ENCODE measurements around the gene PCDHGB3. TPM values are rescaled to one million over a fixed set of nuclear protein-coding genes. Genes with fewer than 3 reads are reported as not detected.

PCDHGB3 gene
- total RNA-seq, result 1 to 10 TPM in 3 of 4 donors, under 1 TPM in 1; 0.26 to 2.7 (median 2.2) TPM

DNA sequence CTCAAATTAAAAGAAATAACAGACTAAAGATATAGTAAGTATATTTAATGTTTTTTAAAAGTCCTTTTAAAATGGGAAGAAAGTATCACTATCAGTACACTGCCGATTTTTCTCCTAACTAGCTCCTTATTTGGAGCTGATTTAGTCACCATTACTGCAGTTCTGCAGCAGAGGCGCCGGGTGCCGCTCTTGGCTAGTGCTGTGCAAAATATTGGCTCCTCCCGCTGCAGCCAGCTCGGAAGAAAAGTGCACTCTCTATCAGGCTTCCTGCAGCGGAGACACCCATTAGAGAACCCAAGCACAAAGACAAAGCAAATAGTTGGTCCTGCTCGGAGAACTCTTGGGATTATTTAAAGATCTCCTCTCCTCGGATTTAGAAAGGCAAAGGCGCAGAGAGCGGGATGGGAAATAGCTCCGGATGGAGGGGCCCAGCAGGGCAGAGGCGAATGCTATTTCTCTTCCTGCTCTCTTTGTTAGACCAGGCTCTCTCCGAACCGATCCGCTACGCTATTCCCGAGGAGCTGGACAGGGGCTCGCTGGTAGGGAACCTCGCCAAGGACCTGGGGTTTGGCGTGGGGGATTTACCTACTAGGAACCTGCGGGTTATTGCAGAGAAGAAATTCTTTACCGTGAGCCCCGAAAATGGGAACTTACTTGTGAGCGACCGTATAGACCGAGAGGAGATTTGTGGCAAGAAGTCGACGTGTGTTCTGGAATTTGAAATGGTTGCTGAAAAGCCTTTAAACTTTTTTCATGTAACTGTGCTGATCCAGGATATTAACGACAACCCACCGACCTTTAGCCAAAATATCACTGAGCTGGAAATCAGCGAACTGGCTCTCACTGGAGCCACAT lies at the start of gene PCDHGB3:
Gene PCDHGB3 (plus strand): TSS at position 249 of the 855 bp plus-strand sequence. CDS start 153 bp downstream, at position 402.
- no peak for TF ChIP-seq POLR2A (IDR thresholded peaks at IDR 0.05)
- TF ChIP-seq, protein P1, sequence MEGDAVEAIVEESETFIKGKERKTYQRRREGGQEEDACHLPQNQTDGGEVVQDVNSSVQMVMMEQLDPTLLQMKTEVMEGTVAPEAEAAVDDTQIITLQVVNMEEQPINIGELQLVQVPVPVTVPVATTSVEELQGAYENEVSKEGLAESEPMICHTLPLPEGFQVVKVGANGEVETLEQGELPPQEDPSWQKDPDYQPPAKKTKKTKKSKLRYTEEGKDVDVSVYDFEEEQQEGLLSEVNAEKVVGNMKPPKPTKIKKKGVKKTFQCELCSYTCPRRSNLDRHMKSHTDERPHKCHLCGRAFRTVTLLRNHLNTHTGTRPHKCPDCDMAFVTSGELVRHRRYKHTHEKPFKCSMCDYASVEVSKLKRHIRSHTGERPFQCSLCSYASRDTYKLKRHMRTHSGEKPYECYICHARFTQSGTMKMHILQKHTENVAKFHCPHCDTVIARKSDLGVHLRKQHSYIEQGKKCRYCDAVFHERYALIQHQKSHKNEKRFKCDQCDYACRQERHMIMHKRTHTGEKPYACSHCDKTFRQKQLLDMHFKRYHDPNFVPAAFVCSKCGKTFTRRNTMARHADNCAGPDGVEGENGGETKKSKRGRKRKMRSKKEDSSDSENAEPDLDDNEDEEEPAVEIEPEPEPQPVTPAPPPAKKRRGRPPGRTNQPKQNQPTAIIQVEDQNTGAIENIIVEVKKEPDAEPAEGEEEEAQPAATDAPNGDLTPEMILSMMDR (IDR thresholded peaks at IDR 0.05), result peak in 1 of 6 experiments; percentile 31
- Histone ChIP-seq H3K27me3 (peaks cover 0 to 50% (median 0%) of the 10 kb centered on the region in 4 donors), H3K4me1 (no peaks in the 10 kb centered on the region), H3K9me3 (peaks cover 0 to 99% (median 85%) of the 10 kb centered on the region in 3 donors), H3K36me3 (no peaks in the 10 kb centered on the region), H3K4me3 (peak within 1 kb of the TSS in 2 of 4 donors; percentile 28 to 47), H3K27ac (no peak within 1 kb of the TSS)
- WGBS, 2 donors, result 23 to 32% methylated on average over 26 to 27 of the region's 32 CpGs
- intact Hi-C loops (cut with DNase I), result no loop called here
- no peak for DNase-seq

DNA sequence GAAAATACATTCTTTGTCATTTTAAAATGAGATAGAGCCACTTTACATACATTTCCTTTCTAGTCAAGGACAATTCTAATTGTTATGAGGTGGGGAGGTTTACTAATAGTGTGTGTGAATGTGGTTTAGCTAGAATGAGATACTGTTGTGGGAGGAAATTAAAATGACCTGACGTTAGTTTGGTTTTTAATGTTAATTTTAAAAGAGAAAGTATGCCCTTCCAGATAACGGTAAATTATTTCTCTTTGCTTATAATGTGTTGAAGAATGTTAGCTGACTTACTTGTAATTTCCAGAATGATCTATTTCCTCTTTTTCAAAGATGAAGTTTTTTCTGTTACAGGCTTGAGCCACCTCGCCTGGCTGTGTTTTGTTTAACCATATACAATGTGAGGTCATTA lies 47.8 kb upstream of the PCDHGB3 start:
- TF ChIP-seq, protein P1 (IDR thresholded peaks at IDR 0.05), result no peak
- TF ChIP-seq POLR2A (IDR thresholded peaks at IDR 0.05), result no peak
- H3K36me3 ChIP-seq, result peaks cover 5 to 26% (median 10%) of the 10 kb centered on the region in 3 donors
- H3K4me3 ChIP-seq, result no peak overlapping the region
- intact Hi-C loops (cut with DNase I), result no loop called here
- peaks cover 19 to 80% (median 36%) of the 10 kb centered on the region in 3 donors for H3K9me3 ChIP-seq
- WGBS, 2 donors, result 81 to 87% methylated on average over 3 of the region's 3 CpGs
- DNase-seq, result no peak
- peaks cover 0 to 5% (median 0%) of the 10 kb centered on the region in 4 donors for H3K27me3 ChIP-seq
- H3K4me1 ChIP-seq, result peaks cover 0 to 13% (median 4%) of the 10 kb centered on the region in 3 donors
- H3K27ac ChIP-seq, result no peak overlapping the region

DNA sequence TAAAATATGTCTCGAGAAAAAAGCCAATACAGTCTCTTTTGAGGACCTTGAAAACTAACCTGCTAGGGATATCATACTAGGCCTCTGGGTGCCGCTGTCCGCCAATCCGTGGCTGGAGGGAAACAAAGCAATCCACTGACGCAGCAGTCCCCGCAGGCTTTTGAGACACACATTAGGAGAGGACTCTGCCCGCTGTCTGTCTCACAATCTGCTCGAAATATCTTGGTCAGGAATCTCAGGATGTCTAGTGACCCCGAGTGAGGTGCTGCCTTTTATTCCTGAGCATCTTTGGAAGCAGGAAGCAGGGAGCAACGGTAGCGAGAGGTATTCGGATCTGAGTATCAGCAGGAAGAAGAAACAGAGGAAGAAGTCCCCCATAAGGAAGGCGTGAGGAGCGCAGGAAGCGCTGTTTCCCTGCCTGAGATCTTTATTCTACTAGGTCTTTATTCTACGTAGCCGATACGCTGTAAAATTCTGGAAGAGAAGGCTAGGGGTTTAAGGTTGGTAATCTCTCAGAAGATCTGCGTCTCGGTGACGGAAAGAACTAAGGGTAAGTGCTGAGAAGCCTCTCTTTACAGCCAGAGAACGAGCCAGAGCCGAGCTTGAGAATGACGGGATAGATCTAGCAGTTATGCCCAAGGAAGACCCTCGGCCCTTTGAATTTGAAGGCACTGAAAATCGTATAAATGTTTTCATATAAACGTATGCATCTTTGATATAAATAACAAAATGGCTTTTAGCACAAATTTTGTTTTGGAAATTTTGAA lies 43.8 kb upstream of the PCDHGB3 start:
- no peaks in the 10 kb centered on the region for H3K36me3 ChIP-seq
- peaks cover 0 to 2% (median 0%) of the 10 kb centered on the region in 3 donors for H3K4me1 ChIP-seq
- DNase-seq, result no peak
- 18 to 30% methylated on average over 26 to 27 of the region's 27 CpGs for WGBS, 2 donors
- peak overlapping the region; percentile 2 to 58 (median 29) for H3K4me3 ChIP-seq
- H3K27ac ChIP-seq, result peak overlapping the region in 2 of 4 donors; percentile 51
- peaks cover 0 to 43% (median 0%) of the 10 kb centered on the region in 4 donors for H3K27me3 ChIP-seq
- H3K9me3 ChIP-seq, result peaks cover 0 to 75% (median 14%) of the 10 kb centered on the region in 3 donors
- TF ChIP-seq, protein P1 (IDR thresholded peaks at IDR 0.05), result peak in 2 of 6 experiments; percentile 23 to 39
- peak in 1 of 4 donors; percentile 20 for TF ChIP-seq POLR2A (IDR thresholded peaks at IDR 0.05)
- intact Hi-C loops (cut with DNase I), result no loop called here

DNA sequence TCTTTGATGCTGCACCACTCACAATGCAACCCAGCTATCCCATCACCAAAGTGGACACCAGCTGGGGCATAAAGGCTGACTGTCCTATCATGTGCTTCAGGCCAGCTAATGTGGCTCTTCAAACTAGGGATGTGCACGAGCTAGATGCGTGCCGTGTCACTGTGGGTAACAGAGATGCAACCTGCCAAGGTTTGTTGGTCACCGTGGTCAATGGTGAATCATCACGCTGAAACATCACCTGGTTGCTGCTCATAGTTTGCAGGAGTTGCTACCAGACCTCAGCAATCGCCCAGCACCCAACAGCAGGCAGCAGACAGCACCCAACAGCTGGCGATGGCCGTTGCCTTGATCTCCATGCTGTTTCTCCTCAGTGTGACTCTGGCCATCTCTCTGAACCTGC lies 41.8 kb upstream of the PCDHGB3 start:
- intact Hi-C loops (cut with DNase I), result no loop called here
- WGBS, 2 donors, result 60 to 82% methylated on average over 1 to 6 of the region's 8 CpGs
- Histone ChIP-seq H3K4me3 (no peak overlapping the region), H3K36me3 (no peaks in the 10 kb centered on the region), H3K9me3 (peaks cover 0 to 77% (median 24%) of the 10 kb centered on the region in 3 donors), H3K4me1 (no peaks in the 10 kb centered on the region), H3K27ac (no peak overlapping the region), H3K27me3 (peaks cover 0 to 62% (median 0%) of the 10 kb centered on the region in 4 donors)
- TF ChIP-seq, protein P1 (IDR thresholded peaks at IDR 0.05), result no peak
- no peak for TF ChIP-seq POLR2A (IDR thresholded peaks at IDR 0.05)
- no peak for DNase-seq

All from esophagus squamous epithelium (tissue), 5 donors.